HepG2 (cell line): Measurements from ENCODE around the gene TPPP3. TPM values are rescaled to one million over a fixed set of nuclear protein-coding genes. Genes with fewer than 3 reads are reported as not detected.

Source experiments
- ATAC-seq: fragments of 200-7000 bp; cut with Tn5 transposase; 3 replicates; pipeline ENCODE4 v1.9.1; 2020; ENCODE audit warnings: mild to moderate bottlenecking, moderate library complexity
- BruUV-seq: library from RNA; stranded (reverse); fragments of 400-500 nt; replicated peaks from 2 replicates; lab custom pipeline; 2021; lab: Mats Ljungman, UMichigan
- CTCF ChIA-PET: fragments of 300-600 bp; formaldehyde crosslinking; extraction: SDS; loops from one replicate; lab custom pipeline; 2021; ENCODE audit warnings: low total read pairs, inconsistent platforms, low intra/inter-chr PET ratio; lab: Yijun Ruan, JAX
- POLR2A ChIA-PET: fragments of 350-600 bp; sonication (Branson Sonifier 250); formaldehyde crosslinking; loops from one replicate; lab custom pipeline; 2020; ENCODE audit warnings: antibody characterized with exemption, inconsistent platforms; lab: Yijun Ruan, JAX
- DNase-seq: peaks from one replicate; pipeline ENCODE4 v3.0.0-alpha.2; 2015; ENCODE audit warnings: low spot score
- FAIRE-seq: peaks from 3 replicates; lab custom pipeline; 2011; peaks lifted over from hg19 to GRCh38; lab: Jason Lieb, UNC
- H2AFZ ChIP-seq: one replicate; pipeline ENCODE4 v1.6.1; 2011; ENCODE audit warnings: low read length, inconsistent platforms
- H3K27ac ChIP-seq: fragments of 300-600 bp; 3 replicates; pipeline ENCODE4 v1.8.0; 2011; ENCODE audit warnings: mixed run types, mild to moderate bottlenecking, mixed read lengths, low read length, inconsistent platforms; ENCODE audit not compliant: insufficient read depth; ENCODE audit errors: extremely low read length
- H3K27me3 ChIP-seq, 2 experiments: fragments of 200-600 bp in 1 of 2; 2 replicates in 1 of 2; 3 replicates in 1 of 2; pipeline versions ENCODE4 v1.6.0 to v1.8.0; 2011; ENCODE audit warnings: low read length in 2 of 2, mild to moderate bottlenecking in 2 of 2, moderate library complexity in 2 of 2, inconsistent platforms in 1 of 2; ENCODE audit not compliant: insufficient read depth in 2 of 2, control insufficient read depth in 1 of 2
- H3K36me3 ChIP-seq, 2 experiments: fragments of 200-600 bp in 1 of 2; replicated peaks in 1 of 2; 2 replicates in 1 of 2; 3 replicates in 1 of 2; pipeline versions ENCODE4 v1.5.1 to v1.8.0; 2011; ENCODE audit warnings: low read length in 2 of 2, inconsistent platforms in 1 of 2; ENCODE audit not compliant: insufficient read depth in 2 of 2, control insufficient read depth in 1 of 2
- H3K4me1 ChIP-seq: 2 replicates; pipeline ENCODE4 v1.5.1; 2012; ENCODE audit warnings: low read length, inconsistent platforms; ENCODE audit not compliant: insufficient read depth
- H3K4me2 ChIP-seq: 2 replicates; pipeline ENCODE4 v1.6.0; 2011; ENCODE audit warnings: low read depth, low read length, inconsistent platforms
- H3K4me3 ChIP-seq, 3 experiments: fragments of 200-600 bp in 1 of 3; sonication (generic), shearing (Covaris generic) in 1 of 3; replicated peaks in 1 of 3; 2 replicates each; pipeline ENCODE4 v1.5.1; 2011 to 2016; ENCODE audit warnings: low read length in 3 of 3, inconsistent platforms in 2 of 3, low read depth in 2 of 3, mild to moderate bottlenecking in 2 of 3, control low read depth in 1 of 3, mixed read lengths in 1 of 3; ENCODE audit not compliant: insufficient read depth in 1 of 3
- H3K79me2 ChIP-seq: one replicate; pipeline ENCODE4 v1.6.1; 2011; ENCODE audit warnings: low read length, inconsistent platforms; ENCODE audit not compliant: insufficient read depth
- H3K9ac ChIP-seq: 2 replicates; pipeline ENCODE4 v1.6.0; 2011; ENCODE audit warnings: mild to moderate bottlenecking, low read depth, low read length, inconsistent platforms; ENCODE audit not compliant: insufficient read depth
- H3K9me3 ChIP-seq: 2 replicates; pipeline ENCODE4 v1.5.1; 2012; ENCODE audit warnings: mild to moderate bottlenecking, low read length
- H4K20me1 ChIP-seq: 2 replicates; pipeline ENCODE4 v1.6.0; 2011; ENCODE audit warnings: inconsistent platforms, mild to moderate bottlenecking, low read length, moderate library complexity; ENCODE audit not compliant: insufficient read depth
- ARNT ChIP-seq: fragments of 450-650 bp; IDR thresholded peaks from 2 replicates; pipeline ENCODE4 v1.6.1; 2017
- HNRNPK ChIP-seq: fragments of 200-400 bp; formaldehyde crosslinking; IDR thresholded peaks from 2 replicates; pipeline ENCODE4 v1.6.1; 2018; ENCODE audit warnings: low read length, low read depth, moderate library complexity, mild to moderate bottlenecking; ENCODE audit not compliant: poor library complexity, severe bottlenecking
- KAT2B ChIP-seq: fragments of 150-350 bp; IDR thresholded peaks from 2 replicates; pipeline ENCODE4 v1.6.1; 2014; ENCODE audit warnings: low read depth, low read length, borderline replicate concordance
- KDM4B ChIP-seq: sonication (generic); formaldehyde crosslinking; IDR thresholded peaks from 2 replicates; pipeline ENCODE4 v1.4.0; 2020; ENCODE audit warnings: missing genetic modification reagents
- MTA1 ChIP-seq: sonication (generic); formaldehyde crosslinking; IDR thresholded peaks from 2 replicates; pipeline ENCODE4 v1.4.0; 2020; ENCODE audit warnings: missing genetic modification reagents, mild to moderate bottlenecking, borderline replicate concordance
- NFIB ChIP-seq: sonication (generic); formaldehyde crosslinking; IDR thresholded peaks from 2 replicates; pipeline ENCODE4 v1.9.0; 2021; ENCODE audit warnings: missing genetic modification reagents, mild to moderate bottlenecking, borderline replicate concordance
- SMAD9 ChIP-seq: sonication (generic); formaldehyde crosslinking; IDR thresholded peaks from 2 replicates; pipeline ENCODE4 v1.5.1; 2020; ENCODE audit warnings: mild to moderate bottlenecking, missing genetic modification reagents
- STAG1 ChIP-seq: sonication (generic); formaldehyde crosslinking; IDR thresholded peaks from 2 replicates; pipeline ENCODE4 v1.4.0; 2020; ENCODE audit warnings: missing genetic modification reagents
- ZKSCAN8 ChIP-seq: IDR thresholded peaks from 2 replicates; pipeline ENCODE4 v1.6.1; 2016; ENCODE audit warnings: borderline replicate concordance, missing genetic modification reagents, missing compliant biosample characterization
- ZNF10 ChIP-seq: sonication (generic); formaldehyde crosslinking; IDR thresholded peaks from 2 replicates; pipeline ENCODE4 v1.4.0; 2020; ENCODE audit warnings: mild to moderate bottlenecking, low read depth, missing genetic modification reagents, borderline replicate concordance
- ZNF17 ChIP-seq: sonication (generic); formaldehyde crosslinking; IDR thresholded peaks from 2 replicates; pipeline ENCODE4 v1.5.0; 2020; ENCODE audit warnings: mild to moderate bottlenecking, missing genetic modification reagents
- ZNF331 ChIP-seq: sonication (generic); formaldehyde crosslinking; IDR thresholded peaks from 2 replicates; pipeline ENCODE4 v1.4.0; 2020; ENCODE audit warnings: missing genetic modification reagents
- ZNF343 ChIP-seq: sonication (generic); formaldehyde crosslinking; IDR thresholded peaks from 2 replicates; pipeline ENCODE4 v1.4.0; 2020; ENCODE audit warnings: mild to moderate bottlenecking, missing genetic modification reagents
- WGBS: methylation state at CpG from one replicate; pipeline ENCODE4 v1.1.6; 2017; ENCODE audit warnings: low lambda C conversion rate; 5-methylcytosine and 5-hydroxymethylcytosine counted together
- in situ Hi-C: cut with HindIII; loops from 2 replicates; pipeline ENCODE4 v1.10.0; 2017; ENCODE audit warnings: low pct_unique_long_range_greater_than_20kb; ENCODE audit not compliant: extremely low pct_ligation_motif_present
- intact Hi-C: fragments of 100-400 bp; cut with micrococcal nuclease; formaldehyde crosslinking; loops from one replicate; pipeline ENCODE4 v1.10.0; 2022; ENCODE audit not compliant: unreplicated experiment
- polyA plus RNA-seq, 8 experiments: library from polyadenylated mRNA; depleted of rRNA in 3 of 8; stranded (reverse) in 7 of 8; unstranded in 1 of 8; fragments of >200 nt; fragmentation: Illumina TruSeq in 4 of 8; extraction: Trizol in 4 of 8; gene quantifications; 2 replicates each; pipeline versions ENCODE4 v1.2.1 to v1.2.3, GENCODE V29; 2011 to 2016; ENCODE audit warnings: low read depth in 4 of 8, missing spikeins in 1 of 8, mixed read lengths in 1 of 8; ENCODE audit not compliant: insufficient read depth in 1 of 8
- total RNA-seq, 5 experiments: library from RNA; depleted of rRNA; stranded (reverse); fragments of >200 nt; fragmentation: Illumina TruSeq; extraction: Trizol; gene quantifications; 2 replicates each; pipeline ENCODE4 v1.2.3, GENCODE V29; 2016; ENCODE audit warnings: low read depth in 1 of 5
- TF ChIP-seq, protein P1 (sequence below): sonication (generic); formaldehyde crosslinking; IDR thresholded peaks from 2 replicates; pipeline ENCODE4 v1.5.0; 2020; ENCODE audit warnings: missing genetic modification reagents, mild to moderate bottlenecking, borderline replicate concordance
- TF ChIP-seq, protein P2 (sequence below): sonication (generic); formaldehyde crosslinking; IDR thresholded peaks from 2 replicates; pipeline ENCODE4 v1.4.0; 2020; ENCODE audit warnings: mild to moderate bottlenecking, low read depth, missing genetic modification reagents
- TF ChIP-seq, protein P3 (sequence below): sonication (generic); formaldehyde crosslinking; IDR thresholded peaks from 2 replicates; pipeline ENCODE4 v1.4.0; 2020; ENCODE audit warnings: mild to moderate bottlenecking, missing genetic modification reagents, borderline replicate concordance
- TF ChIP-seq, protein P4 (sequence below): sonication (generic); formaldehyde crosslinking; IDR thresholded peaks from 2 replicates; pipeline ENCODE4 v1.4.0; 2020; ENCODE audit warnings: mild to moderate bottlenecking, missing genetic modification reagents

Gene TPPP3
- total and polyA plus RNA-seq, 2 of the 13 experiments (the other 11 are each of a cell fraction or from before 2014, with no cell fraction given) = 0.16 to 0.44 TPM

DNA sequence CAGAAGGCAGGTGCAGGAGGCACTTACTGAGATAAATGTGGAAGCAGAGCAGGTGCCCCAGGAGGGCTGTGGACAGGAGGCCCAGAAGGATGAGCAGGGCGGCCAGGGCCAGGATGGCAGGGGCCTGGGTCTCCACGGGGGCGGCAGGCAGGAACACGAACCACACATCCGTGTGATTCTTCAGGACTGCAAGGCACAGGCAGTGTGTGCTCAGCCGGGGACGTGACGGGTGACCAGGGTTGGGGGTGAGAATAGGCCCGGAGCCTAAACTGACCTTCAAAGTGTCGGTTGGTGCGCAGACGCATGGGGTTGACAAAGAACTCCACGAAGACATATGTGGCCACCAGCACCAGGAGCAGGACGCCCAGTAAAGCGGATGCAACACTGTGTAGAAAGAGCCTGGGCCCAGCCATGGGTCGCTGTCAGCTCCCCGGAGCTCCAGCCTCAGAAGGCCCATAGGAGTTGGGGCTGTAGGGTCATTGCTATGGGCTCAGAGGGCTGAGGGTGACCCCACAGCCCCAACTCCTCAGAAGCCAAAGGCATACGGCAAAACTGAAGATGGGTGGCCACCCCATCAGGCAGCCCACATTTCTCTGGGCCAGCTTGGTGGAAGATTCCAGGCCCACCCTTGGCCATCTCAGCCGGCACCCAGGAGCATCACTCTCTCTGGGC is 5.4 kb upstream of the TPPP3 start (continued):
- TF ChIP-seq ZNF10 (CRISPR knock-in tag) (no peak), NFIB (CRISPR knock-in tag) (no peak), KDM4B (CRISPR knock-in tag) (no peak)
- TF ChIP-seq, protein P1, sequence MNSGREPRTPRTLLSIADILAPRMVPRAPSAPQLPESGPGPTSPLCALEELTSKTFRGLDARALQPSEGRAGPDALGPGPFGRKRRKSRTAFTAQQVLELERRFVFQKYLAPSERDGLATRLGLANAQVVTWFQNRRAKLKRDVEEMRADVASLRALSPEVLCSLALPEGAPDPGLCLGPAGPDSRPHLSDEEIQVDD (CRISPR knock-in tag) = no peak

DNA sequence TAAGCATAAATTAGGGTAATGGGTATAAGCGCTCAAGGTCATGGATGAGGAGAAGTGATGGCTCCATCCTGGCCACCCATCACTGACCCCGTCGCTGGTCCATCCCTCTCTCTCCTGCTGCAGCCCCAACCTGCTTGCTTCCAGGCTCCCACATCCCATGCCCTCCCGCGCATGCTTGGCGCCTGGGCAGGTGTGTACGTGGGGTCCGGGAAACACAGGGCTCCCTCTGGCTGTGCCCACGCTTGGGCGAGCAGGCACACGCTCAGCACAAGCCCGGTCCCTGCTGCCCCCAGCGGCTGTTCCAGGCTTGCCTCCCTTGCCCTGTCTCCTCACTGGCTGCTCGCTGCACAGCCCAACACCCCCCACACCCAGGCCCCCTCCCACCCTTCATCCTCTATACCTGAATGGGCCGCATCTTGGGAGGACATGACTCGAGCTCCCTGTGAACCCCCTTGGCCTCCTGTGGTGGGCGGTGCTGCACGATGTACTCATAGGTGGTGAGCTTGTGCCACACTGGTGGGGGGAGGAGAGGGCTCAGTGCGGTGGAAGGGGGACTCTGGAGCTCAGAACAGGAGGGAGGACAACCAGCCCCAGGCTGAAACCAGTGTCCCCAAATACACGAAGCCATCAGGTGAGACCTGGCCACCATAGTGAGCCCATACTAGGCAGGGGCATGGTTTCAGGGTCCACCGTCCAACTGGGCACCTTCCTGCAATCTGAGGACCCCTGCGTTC is 4.7 kb upstream of the TPPP3 start:
- no peaks in the 10 kb centered on the region for H3K36me3 ChIP-seq
- intact Hi-C loops = no loop called here
- H3K79me2 ChIP-seq = no peaks in the 10 kb centered on the region
- no peak overlapping the region for H3K27ac ChIP-seq
- H3K9ac ChIP-seq = no peak overlapping the region
- H4K20me1 ChIP-seq = no peaks in the 10 kb centered on the region
- ATAC-seq = peak; percentile 6; the same call in 1 of the 3 replicates
- H3K9me3 ChIP-seq = no peaks in the 10 kb centered on the region
- no peak overlapping the region for H2AFZ ChIP-seq
- DNase-seq = no peak
- in situ Hi-C loops = no loop called here
- POLR2A ChIA-PET = interaction anchor here (0.6 kb wide), 1 partner anchor 34 kb away, joined by 3 read pairs; no protein-coding TSS in a partner anchor
- FAIRE-seq = no peak
- no peak overlapping the region for H3K4me3 ChIP-seq
- H3K4me1 ChIP-seq = peaks cover 48% of the 10 kb centered on the region
- 62% methylated on average over 14 of the region's 22 CpGs for WGBS
- peaks cover 0 to 18% of the 10 kb centered on the region in 2 experiments; a peak in 3 of 5 replicates for H3K27me3 ChIP-seq
- no peak overlapping the region for H3K4me2 ChIP-seq
- CTCF ChIA-PET = no interaction called here
- no TSS peak for BruUV-seq
- TF ChIP-seq, protein P2, sequence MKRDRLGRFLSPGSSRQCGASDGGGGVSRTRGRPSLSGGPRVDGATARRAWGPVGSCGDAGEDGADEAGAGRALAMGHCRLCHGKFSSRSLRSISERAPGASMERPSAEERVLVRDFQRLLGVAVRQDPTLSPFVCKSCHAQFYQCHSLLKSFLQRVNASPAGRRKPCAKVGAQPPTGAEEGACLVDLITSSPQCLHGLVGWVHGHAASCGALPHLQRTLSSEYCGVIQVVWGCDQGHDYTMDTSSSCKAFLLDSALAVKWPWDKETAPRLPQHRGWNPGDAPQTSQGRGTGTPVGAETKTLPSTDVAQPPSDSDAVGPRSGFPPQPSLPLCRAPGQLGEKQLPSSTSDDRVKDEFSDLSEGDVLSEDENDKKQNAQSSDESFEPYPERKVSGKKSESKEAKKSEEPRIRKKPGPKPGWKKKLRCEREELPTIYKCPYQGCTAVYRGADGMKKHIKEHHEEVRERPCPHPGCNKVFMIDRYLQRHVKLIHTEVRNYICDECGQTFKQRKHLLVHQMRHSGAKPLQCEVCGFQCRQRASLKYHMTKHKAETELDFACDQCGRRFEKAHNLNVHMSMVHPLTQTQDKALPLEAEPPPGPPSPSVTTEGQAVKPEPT (CRISPR knock-in tag) = 0 out of 2 replicates have a peak, but pooled peaks have one; percentile 18
- TF ChIP-seq ZNF331 (CRISPR knock-in tag) (no peak), ZNF343 (no peak), SMAD9 (CRISPR knock-in tag) (no peak), KAT2B (no peak), STAG1 (peak; percentile 29; the same call in 1 of the 2 replicates), MTA1 (CRISPR knock-in tag) (0 out of 2 replicates have a peak, but pooled peaks have one; percentile 21), ZNF17 (CRISPR knock-in tag) (no peak), HNRNPK (peak; percentile 14), ZKSCAN8 (CRISPR knock-in tag) (no peak), ARNT (no peak)
- TF ChIP-seq, protein P3, sequence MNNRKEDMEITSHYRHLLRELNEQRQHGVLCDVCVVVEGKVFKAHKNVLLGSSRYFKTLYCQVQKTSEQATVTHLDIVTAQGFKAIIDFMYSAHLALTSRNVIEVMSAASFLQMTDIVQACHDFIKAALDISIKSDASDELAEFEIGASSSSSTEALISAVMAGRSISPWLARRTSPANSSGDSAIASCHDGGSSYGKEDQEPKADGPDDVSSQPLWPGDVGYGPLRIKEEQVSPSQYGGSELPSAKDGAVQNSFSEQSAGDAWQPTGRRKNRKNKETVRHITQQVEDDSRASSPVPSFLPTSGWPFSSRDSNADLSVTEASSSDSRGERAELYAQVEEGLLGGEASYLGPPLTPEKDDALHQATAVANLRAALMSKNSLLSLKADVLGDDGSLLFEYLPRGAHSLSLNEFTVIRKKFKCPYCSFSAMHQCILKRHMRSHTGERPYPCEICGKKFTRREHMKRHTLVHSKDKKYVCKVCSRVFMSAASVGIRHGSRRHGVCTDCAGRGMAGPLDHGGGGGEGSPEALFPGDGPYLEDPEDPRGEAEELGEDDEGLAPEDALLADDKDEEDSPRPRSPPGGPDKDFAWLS (CRISPR knock-in tag) = no peak
- TF ChIP-seq, protein P4, sequence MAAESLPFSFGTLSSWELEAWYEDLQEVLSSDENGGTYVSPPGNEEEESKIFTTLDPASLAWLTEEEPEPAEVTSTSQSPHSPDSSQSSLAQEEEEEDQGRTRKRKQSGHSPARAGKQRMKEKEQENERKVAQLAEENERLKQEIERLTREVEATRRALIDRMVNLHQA = no peak
